GM23338 (cell line): ENCODE results near the gene SENP8. TPM values are rescaled to one million over a fixed set of nuclear protein-coding genes. Genes with fewer than 3 reads are reported as not detected.

ENCODE experiments used
- ATAC-seq: fragments of 200-7000 bp; cut with Tn5 transposase; 3 replicates; pipeline ENCODE4 v1.9.1; 2020
- DNase-seq: peaks from one replicate; pipeline ENCODE4 v3.0.0-alpha.2; 2015; ENCODE audit warnings: low spot score
- H2AFZ ChIP-seq: fragments of 200-600 bp; sonication (generic); 2 replicates; pipeline ENCODE4 v1.8.0; 2016; ENCODE audit warnings: antibody characterized with exemption, mild to moderate bottlenecking, moderate library complexity
- H3F3A ChIP-seq: fragments of 200-600 bp; sonication (generic); replicated peaks from 2 replicates; pipeline ENCODE4 v1.8.0; 2017; ENCODE audit warnings: antibody characterized with exemption, mixed run types, low read depth
- H3K27ac ChIP-seq: fragments of 200-600 bp; sonication (generic); 2 replicates; pipeline ENCODE4 v1.6.1; 2016; ENCODE audit warnings: low read depth
- H3K27me3 ChIP-seq: fragments of 200-600 bp; sonication (generic); 2 replicates; pipeline ENCODE4 v1.8.0; 2016; ENCODE audit warnings: mild to moderate bottlenecking, mixed run types, moderate library complexity; ENCODE audit not compliant: insufficient read depth
- H3K36me3 ChIP-seq: fragments of 200-600 bp; sonication (generic); 2 replicates; pipeline ENCODE4 v1.8.0; 2016; ENCODE audit warnings: mild to moderate bottlenecking; ENCODE audit not compliant: insufficient read depth
- H3K4me1 ChIP-seq: fragments of 200-600 bp; sonication (generic); 2 replicates; pipeline ENCODE4 v1.8.0; 2016; ENCODE audit warnings: mild to moderate bottlenecking, moderate library complexity; ENCODE audit not compliant: insufficient read depth
- H3K4me2 ChIP-seq: fragments of 200-600 bp; sonication (generic); 2 replicates; pipeline ENCODE4 v1.7.1; 2017; ENCODE audit warnings: mixed run types
- H3K4me3 ChIP-seq: fragments of 200-600 bp; sonication (generic); 2 replicates; pipeline ENCODE4 v1.6.1; 2016; ENCODE audit warnings: mixed run types
- H3K79me2 ChIP-seq: fragments of 200-600 bp; sonication (generic); replicated peaks from 2 replicates; pipeline ENCODE4 v1.8.0; 2017; ENCODE audit warnings: mild to moderate bottlenecking; ENCODE audit not compliant: insufficient read depth
- H3K9me2 ChIP-seq: fragments of 200-600 bp; sonication (generic); 2 replicates; pipeline ENCODE4 v1.8.0; 2017; ENCODE audit not compliant: insufficient read depth
- H4K20me1 ChIP-seq: fragments of 200-600 bp; sonication (generic); replicated peaks from 2 replicates; pipeline ENCODE4 v1.8.0; 2017; ENCODE audit warnings: mild to moderate bottlenecking; ENCODE audit not compliant: insufficient read depth
- H3K27ac Mint-ChIP-seq: 2 replicates; pipeline ENCODE4 v1.8.0; 2020; ENCODE audit warnings: inconsistent platforms, mild to moderate bottlenecking, moderate library complexity, mixed read lengths
- H3K27me3 Mint-ChIP-seq: 3 replicates; pipeline ENCODE4 v1.8.0; 2022; ENCODE audit warnings: low read depth, mild to moderate bottlenecking, moderate library complexity, mixed read lengths, inconsistent platforms; ENCODE audit not compliant: insufficient read depth, poor library complexity
- H3K36me3 Mint-ChIP-seq: 3 replicates; pipeline ENCODE4 v1.8.0; 2021; ENCODE audit warnings: low read depth, mild to moderate bottlenecking, inconsistent platforms, moderate library complexity, mixed read lengths
- H3K4me1 Mint-ChIP-seq: 3 replicates; pipeline ENCODE4 v1.8.0; 2020; ENCODE audit warnings: mild to moderate bottlenecking, inconsistent platforms, mixed read lengths
- H3K4me3 Mint-ChIP-seq: 3 replicates; pipeline ENCODE4 v1.8.0; 2021; ENCODE audit warnings: moderate library complexity, mild to moderate bottlenecking, inconsistent platforms, mixed read lengths
- H3K9me3 Mint-ChIP-seq: 3 replicates; pipeline ENCODE4 v1.8.0; 2020; ENCODE audit warnings: moderate library complexity, mild to moderate bottlenecking, inconsistent platforms, mixed read lengths
- CREB1 ChIP-seq: fragments of 250-450 bp; sonication (Bioruptor Pico); IDR thresholded peaks from 2 replicates; pipeline ENCODE4 v1.5.0; 2020; ENCODE audit warnings: low read depth, mild to moderate bottlenecking, moderate library complexity
- ETS1 ChIP-seq: IDR thresholded peaks from 2 replicates; pipeline ENCODE4 v1.6.1; 2016; ENCODE audit warnings: antibody characterized with exemption
- EZH2 ChIP-seq: fragments of 200-600 bp; sonication (generic); IDR thresholded peaks from one replicate; pipeline ENCODE4 v1.8.0; 2017; ENCODE audit warnings: antibody characterized with exemption, mild to moderate bottlenecking, low read depth; ENCODE audit not compliant: unreplicated experiment
- JUNB ChIP-seq: IDR thresholded peaks from one replicate; pipeline ENCODE4 v1.6.1; 2016; ENCODE audit warnings: antibody characterized with exemption; ENCODE audit not compliant: unreplicated experiment
- NANOG ChIP-seq: IDR thresholded peaks from 2 replicates; pipeline ENCODE4 v1.6.1; 2016; ENCODE audit warnings: antibody characterized with exemption, borderline replicate concordance
- POLR2AphosphoS5 ChIP-seq: IDR thresholded peaks from 2 replicates; pipeline ENCODE4 v1.6.1; 2016; ENCODE audit warnings: antibody characterized with exemption, low read depth
- STAT1 ChIP-seq: IDR thresholded peaks from one replicate; pipeline ENCODE4 v1.6.1; 2016; ENCODE audit warnings: antibody characterized with exemption; ENCODE audit not compliant: unreplicated experiment
- ZNF462 ChIP-seq: fragments of 250-450 bp; sonication (Bioruptor Pico); IDR thresholded peaks from 2 replicates; pipeline ENCODE4 v1.5.0; 2020; ENCODE audit warnings: mild to moderate bottlenecking, moderate library complexity
- polyA plus RNA-seq: library from polyadenylated mRNA; unstranded; fragments of >200 nt; fragmentation: Nextera tagmentation; extraction: Ambion mirVana; gene quantifications from 2 replicates; pipeline ENCODE4 v1.2.1, GENCODE V29; 2016
- total RNA-seq: library from RNA; depleted of rRNA; stranded (reverse); fragments of >200 nt; shearing (Covaris generic); gene quantifications from 2 replicates; pipeline ENCODE4 v1.2.3, GENCODE V29; 2014
- TF ChIP-seq, protein P1 (sequence below): IDR thresholded peaks from one replicate; pipeline ENCODE4 v1.6.1; 2018; ENCODE audit warnings: antibody characterized with exemption; ENCODE audit not compliant: unreplicated experiment

The SENP8 gene
- total and polyA plus RNA-seq, 2 experiments from 2014 or later: 3.1 to 7.7 TPM

GRCh38 chr15:72146934-72147333, 28.7 kb downstream of the SENP8 start:
- H3K4me2 ChIP-seq: no peak overlapping the region
- Mint-ChIP-seq H3K9me3 (no peaks in the 10 kb centered on the region), H3K27ac (no peak overlapping the region), H3K4me3 (no peak overlapping the region), H3K27me3 (peaks cover 6% of the 10 kb centered on the region), H3K4me1 (no peaks in the 10 kb centered on the region), H3K36me3 (no peaks in the 10 kb centered on the region)
- no peaks in the 10 kb centered on the region for H3K9me2 ChIP-seq
- TF ChIP-seq ETS1 (no peak), STAT1 (no peak), NANOG (no peak), EZH2 (no peak)
- no peaks in the 10 kb centered on the region for H3K27me3 ChIP-seq
- H3K36me3 ChIP-seq: no peaks in the 10 kb centered on the region
- ATAC-seq: no peak
- H3K79me2 ChIP-seq: no peaks in the 10 kb centered on the region
- DNase-seq: no peak
- H2AFZ ChIP-seq: no peak overlapping the region
- no peak overlapping the region for H3K4me3 ChIP-seq
- no peaks in the 10 kb centered on the region for H4K20me1 ChIP-seq
- no peaks in the 10 kb centered on the region for H3F3A ChIP-seq
- no peaks in the 10 kb centered on the region for H3K4me1 ChIP-seq
- H3K27ac ChIP-seq: no peak overlapping the region

- Histone ChIP-seq H4K20me1 (no peaks in the 10 kb centered on the region), H2AFZ (no peak overlapping the region), H3F3A (no peaks in the 10 kb centered on the region), H3K79me2 (no peaks in the 10 kb centered on the region), H3K27me3 (no peaks in the 10 kb centered on the region), H3K4me2 (no peak overlapping the region), H3K4me1 (no peaks in the 10 kb centered on the region), H3K36me3 (no peaks in the 10 kb centered on the region), H3K4me3 (no peak overlapping the region), H3K27ac (no peak overlapping the region), H3K9me2 (no peaks in the 10 kb centered on the region)
- H3K27ac Mint-ChIP-seq: no peak overlapping the region
- no peaks in the 10 kb centered on the region for H3K4me1 Mint-ChIP-seq
- no peak overlapping the region for H3K4me3 Mint-ChIP-seq
- H3K36me3 Mint-ChIP-seq: no peaks in the 10 kb centered on the region
- H3K27me3 Mint-ChIP-seq: peaks cover 7% of the 10 kb centered on the region
- no peaks in the 10 kb centered on the region for H3K9me3 Mint-ChIP-seq
- DNase-seq (no peak), ATAC-seq (no peak)
- TF ChIP-seq CREB1 (CRISPR knock-in tag): no peak
- no peak for TF ChIP-seq EZH2
- no peak for TF ChIP-seq STAT1
- no peak for TF ChIP-seq JUNB
- TF ChIP-seq ZNF462 (CRISPR knock-in tag): no peak
- no peak for TF ChIP-seq POLR2AphosphoS5
- TF ChIP-seq, protein P1, sequence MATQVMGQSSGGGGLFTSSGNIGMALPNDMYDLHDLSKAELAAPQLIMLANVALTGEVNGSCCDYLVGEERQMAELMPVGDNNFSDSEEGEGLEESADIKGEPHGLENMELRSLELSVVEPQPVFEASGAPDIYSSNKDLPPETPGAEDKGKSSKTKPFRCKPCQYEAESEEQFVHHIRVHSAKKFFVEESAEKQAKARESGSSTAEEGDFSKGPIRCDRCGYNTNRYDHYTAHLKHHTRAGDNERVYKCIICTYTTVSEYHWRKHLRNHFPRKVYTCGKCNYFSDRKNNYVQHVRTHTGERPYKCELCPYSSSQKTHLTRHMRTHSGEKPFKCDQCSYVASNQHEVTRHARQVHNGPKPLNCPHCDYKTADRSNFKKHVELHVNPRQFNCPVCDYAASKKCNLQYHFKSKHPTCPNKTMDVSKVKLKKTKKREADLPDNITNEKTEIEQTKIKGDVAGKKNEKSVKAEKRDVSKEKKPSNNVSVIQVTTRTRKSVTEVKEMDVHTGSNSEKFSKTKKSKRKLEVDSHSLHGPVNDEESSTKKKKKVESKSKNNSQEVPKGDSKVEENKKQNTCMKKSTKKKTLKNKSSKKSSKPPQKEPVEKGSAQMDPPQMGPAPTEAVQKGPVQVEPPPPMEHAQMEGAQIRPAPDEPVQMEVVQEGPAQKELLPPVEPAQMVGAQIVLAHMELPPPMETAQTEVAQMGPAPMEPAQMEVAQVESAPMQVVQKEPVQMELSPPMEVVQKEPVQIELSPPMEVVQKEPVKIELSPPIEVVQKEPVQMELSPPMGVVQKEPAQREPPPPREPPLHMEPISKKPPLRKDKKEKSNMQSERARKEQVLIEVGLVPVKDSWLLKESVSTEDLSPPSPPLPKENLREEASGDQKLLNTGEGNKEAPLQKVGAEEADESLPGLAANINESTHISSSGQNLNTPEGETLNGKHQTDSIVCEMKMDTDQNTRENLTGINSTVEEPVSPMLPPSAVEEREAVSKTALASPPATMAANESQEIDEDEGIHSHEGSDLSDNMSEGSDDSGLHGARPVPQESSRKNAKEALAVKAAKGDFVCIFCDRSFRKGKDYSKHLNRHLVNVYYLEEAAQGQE: no peak
- TF ChIP-seq NANOG: no peak
- TF ChIP-seq ETS1: no peak
Observed at GRCh38 chr15:72147418-72147817, 29.2 kb downstream of the SENP8 start.
